Measurements from ENCODE around the gene PARD3B. TPM values are rescaled to one million over a fixed set of nuclear protein-coding genes. Genes with fewer than 3 reads are reported as not detected.

Gene PARD3B
- total RNA-seq, 1 donor from 2014 or later, result not detected

- TF ChIP-seq, protein P1, sequence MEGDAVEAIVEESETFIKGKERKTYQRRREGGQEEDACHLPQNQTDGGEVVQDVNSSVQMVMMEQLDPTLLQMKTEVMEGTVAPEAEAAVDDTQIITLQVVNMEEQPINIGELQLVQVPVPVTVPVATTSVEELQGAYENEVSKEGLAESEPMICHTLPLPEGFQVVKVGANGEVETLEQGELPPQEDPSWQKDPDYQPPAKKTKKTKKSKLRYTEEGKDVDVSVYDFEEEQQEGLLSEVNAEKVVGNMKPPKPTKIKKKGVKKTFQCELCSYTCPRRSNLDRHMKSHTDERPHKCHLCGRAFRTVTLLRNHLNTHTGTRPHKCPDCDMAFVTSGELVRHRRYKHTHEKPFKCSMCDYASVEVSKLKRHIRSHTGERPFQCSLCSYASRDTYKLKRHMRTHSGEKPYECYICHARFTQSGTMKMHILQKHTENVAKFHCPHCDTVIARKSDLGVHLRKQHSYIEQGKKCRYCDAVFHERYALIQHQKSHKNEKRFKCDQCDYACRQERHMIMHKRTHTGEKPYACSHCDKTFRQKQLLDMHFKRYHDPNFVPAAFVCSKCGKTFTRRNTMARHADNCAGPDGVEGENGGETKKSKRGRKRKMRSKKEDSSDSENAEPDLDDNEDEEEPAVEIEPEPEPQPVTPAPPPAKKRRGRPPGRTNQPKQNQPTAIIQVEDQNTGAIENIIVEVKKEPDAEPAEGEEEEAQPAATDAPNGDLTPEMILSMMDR (IDR thresholded peaks at IDR 0.05), result no peak
- ChIA-PET CTCF (interaction anchor here (0.7 kb wide), 1 partner anchor 10 kb away, joined by 3 read pairs; no protein-coding TSS in a partner anchor), POLR2A (no interaction called here)
- no peaks in the 10 kb centered on the region for H3K27me3 Mint-ChIP-seq
- intact Hi-C loops (cut with micrococcal nuclease), result no loop called here
- H3K27ac Mint-ChIP-seq, result no peak overlapping the region
- H3K36me3 Mint-ChIP-seq (ENCODE audit: low read depth), result no peaks in the 10 kb centered on the region
- no peaks in the 10 kb centered on the region for H3K9me3 Mint-ChIP-seq
- no peak overlapping the region for H3K4me3 Mint-ChIP-seq
- H3K4me1 Mint-ChIP-seq, result no peaks in the 10 kb centered on the region
- DNase-seq (no peak), ATAC-seq (ENCODE audit: low read depth) (no peak)
These were observed 30.8 kb upstream of the PARD3B start for GRCh38 chr2:204514439-204514838.

DNA sequence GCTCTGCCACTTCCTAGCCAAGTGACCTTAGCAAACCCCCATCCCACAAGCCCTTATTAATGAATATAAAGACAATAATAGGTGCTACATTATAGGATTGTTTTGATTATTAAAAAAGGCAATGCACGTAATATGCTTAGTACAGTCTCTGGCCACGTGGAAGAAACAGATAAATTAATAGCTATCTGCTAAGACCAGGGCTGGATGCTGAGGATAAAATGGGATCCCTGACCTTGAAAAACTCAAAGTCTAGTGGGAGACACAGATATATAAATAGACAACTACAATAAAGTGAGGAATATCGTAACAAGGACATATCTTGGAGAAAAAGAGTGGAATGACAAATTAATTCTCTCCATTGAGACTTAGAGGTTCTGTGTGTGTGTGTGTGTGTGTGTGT lies 29.9 kb upstream of the PARD3B start:
- Mint-ChIP-seq H3K4me3 (no peak overlapping the region), H3K27me3 (no peaks in the 10 kb centered on the region), H3K27ac (no peak overlapping the region), H3K36me3 (ENCODE audit: low read depth) (no peaks in the 10 kb centered on the region), H3K9me3 (no peaks in the 10 kb centered on the region), H3K4me1 (no peaks in the 10 kb centered on the region)
- ChIA-PET CTCF (no interaction called here), POLR2A (no interaction called here)
- DNase-seq, result no peak
- ATAC-seq (ENCODE audit: low read depth), result no peak
- intact Hi-C loops (cut with micrococcal nuclease), result no loop called here
- TF ChIP-seq, protein P1 (IDR thresholded peaks at IDR 0.05), result no peak

DNA sequence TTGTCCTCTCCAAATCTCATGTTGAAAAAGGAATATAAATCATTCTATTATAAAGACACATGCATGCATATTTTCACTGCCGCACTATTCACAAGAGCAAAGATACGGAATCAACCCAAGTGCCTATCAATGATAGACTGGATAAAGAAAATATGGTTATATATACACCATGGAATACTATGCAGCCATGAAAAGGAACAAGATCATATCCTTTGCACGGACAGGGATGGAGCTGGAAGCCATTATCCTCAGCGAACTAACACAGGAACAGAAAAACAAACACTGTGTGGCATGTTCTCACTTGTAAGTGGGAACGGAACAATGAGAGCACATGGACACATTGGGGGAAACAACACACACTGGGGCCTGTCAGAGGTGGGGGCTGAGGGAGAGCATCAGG lies 28.1 kb upstream of the PARD3B start:
- H3K9me3 Mint-ChIP-seq, result no peaks in the 10 kb centered on the region
- intact Hi-C loops (cut with micrococcal nuclease), result no loop called here

GRCh38 chr2:204529795-204530463 lies 15.3 kb upstream of the PARD3B start:
- Mint-ChIP-seq H3K4me1 (no peaks in the 10 kb centered on the region), H3K27ac (no peak overlapping the region), H3K27me3 (no peaks in the 10 kb centered on the region), H3K4me3 (no peak overlapping the region), H3K9me3 (no peaks in the 10 kb centered on the region), H3K36me3 (ENCODE audit: low read depth) (no peaks in the 10 kb centered on the region)
- POLR2A ChIA-PET, result no interaction called here
- ATAC-seq (ENCODE audit: low read depth) (no peak), DNase-seq (no peak)
- TF ChIP-seq, protein P1 (IDR thresholded peaks at IDR 0.05), result no peak
- CTCF ChIA-PET, result no interaction called here
- intact Hi-C loops (cut with micrococcal nuclease), result no loop called here

More for the DNA sequence above, 28.1 kb upstream of the PARD3B start:
- DNase-seq, result no peak
- TF ChIP-seq, protein P1 (IDR thresholded peaks at IDR 0.05), result no peak
- no peaks in the 10 kb centered on the region for H3K4me1 Mint-ChIP-seq
- POLR2A ChIA-PET, result no interaction called here
- ATAC-seq (ENCODE audit: low read depth), result no peak
- CTCF ChIA-PET, result no interaction called here
- no peaks in the 10 kb centered on the region for H3K36me3 Mint-ChIP-seq (ENCODE audit: low read depth)
- H3K27ac Mint-ChIP-seq, result no peak overlapping the region
- H3K4me3 Mint-ChIP-seq, result no peak overlapping the region
- H3K27me3 Mint-ChIP-seq, result no peaks in the 10 kb centered on the region

DNA sequence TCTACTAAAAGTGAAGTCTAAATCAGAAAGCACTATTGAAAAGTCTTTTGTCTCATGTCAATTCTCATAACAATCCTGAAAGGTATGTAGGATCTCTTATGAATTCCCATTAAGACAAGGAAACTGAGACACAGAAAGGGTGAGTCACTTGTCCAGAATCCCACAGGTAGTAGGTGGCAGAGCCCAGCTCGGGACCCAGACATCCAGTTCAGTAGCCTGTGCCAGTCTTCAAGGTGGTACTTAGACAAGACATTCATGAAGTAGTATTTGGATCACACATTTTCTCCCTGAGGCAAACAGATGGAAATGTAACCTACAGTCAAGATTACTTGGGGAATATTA lies 14.8 kb upstream of the PARD3B start:
- no peak overlapping the region for H3K4me3 Mint-ChIP-seq
- intact Hi-C loops (cut with micrococcal nuclease), result no loop called here
- CTCF ChIA-PET, result no interaction called here
- no peak for ATAC-seq (ENCODE audit: low read depth)
- H3K36me3 Mint-ChIP-seq (ENCODE audit: low read depth), result no peaks in the 10 kb centered on the region
- no peaks in the 10 kb centered on the region for H3K4me1 Mint-ChIP-seq
- DNase-seq, result no peak
- H3K27ac Mint-ChIP-seq, result no peak overlapping the region
- POLR2A ChIA-PET, result no interaction called here
- H3K9me3 Mint-ChIP-seq, result no peaks in the 10 kb centered on the region
- H3K27me3 Mint-ChIP-seq, result no peaks in the 10 kb centered on the region
- TF ChIP-seq, protein P1 (IDR thresholded peaks at IDR 0.05), result no peak

Measured in activated B cell treated with CpG ODN at 0.5 μM for 24 hours (primary cell).